Spleen (tissue), 11 donors: ENCODE results near the gene PVALEF. TPM values are rescaled to one million over a fixed set of nuclear protein-coding genes. Genes with fewer than 3 reads are reported as not detected.

ENCODE experiments used
- DNase-seq: peaks from one replicate; pipeline ENCODE4 v3.0.0-alpha.2; 2020
- H3K27ac ChIP-seq, 8 donors: fragments of 200-600 bp; sonication (generic) in 7 of 8; 1 replicate in 4 of 8; 2 replicates in 4 of 8; pipeline versions ENCODE4 v1.5.0 to v1.8.0; 2016 to 2021; ENCODE audit warnings: inconsistent platforms in 4 of 8, mild to moderate bottlenecking in 4 of 8, moderate library complexity in 1 of 8
- H3K27me3 ChIP-seq, 7 donors: fragments of 200-600 bp; sonication (generic) in 6 of 7; replicated peaks in 1 of 7; 1 replicate in 4 of 7; 2 replicates in 3 of 7; pipeline versions ENCODE4 v1.5.0 to v1.8.0; 2016 to 2021; ENCODE audit warnings: inconsistent platforms in 3 of 7, mild to moderate bottlenecking in 1 of 7
- H3K36me3 ChIP-seq, 6 donors: fragments of 200-600 bp; sonication (generic) in 5 of 6; 1 replicate in 4 of 6; 2 replicates in 2 of 6; pipeline versions ENCODE4 v1.5.0 to v1.8.0; 2016 to 2021; ENCODE audit warnings: inconsistent platforms in 2 of 6
- H3K4me1 ChIP-seq, 6 donors: fragments of 200-600 bp; sonication (generic) in 5 of 6; 1 replicate in 3 of 6; 2 replicates in 3 of 6; pipeline versions ENCODE4 v1.5.0 to v1.8.0; 2016 to 2021; ENCODE audit warnings: inconsistent platforms in 3 of 6
- H3K4me3 ChIP-seq, 8 donors: fragments of 200-600 bp; sonication (generic) in 7 of 8; 1 replicate in 4 of 8; 2 replicates in 4 of 8; pipeline versions ENCODE4 v1.5.0 to v1.8.0; 2016 to 2021; ENCODE audit warnings: inconsistent platforms in 4 of 8, mild to moderate bottlenecking in 4 of 8, moderate library complexity in 2 of 8
- H3K9me3 ChIP-seq, 8 donors: fragments of 200-600 bp; sonication (generic) in 7 of 8; 1 replicate in 4 of 8; 2 replicates in 4 of 8; pipeline versions ENCODE4 v1.5.0 to v1.8.0; 2016 to 2021; ENCODE audit warnings: inconsistent platforms in 4 of 8
- POLR2A ChIP-seq, 3 donors: fragments of 450-650 bp; IDR thresholded peaks; one replicate each; pipeline ENCODE4 v1.5.1; 2017; ENCODE audit warnings: antibody characterized with exemption in 3 of 3, mild to moderate bottlenecking in 1 of 3
- POLR2AphosphoS5 ChIP-seq, 3 donors: sonication (generic); formaldehyde crosslinking; IDR thresholded peaks; one replicate each; pipeline ENCODE4 v1.5.1; 2017; ENCODE audit warnings: antibody characterized with exemption in 3 of 3
- WGBS, 5 donors: extraction: QIAGEN DNeasy Blood & Tissue Kit in 3 of 5; methylation state at CpG; one replicate each; pipeline versions ENCODE4 v1.1.5 to v1.1.7; 2013 to 2018; 5-methylcytosine and 5-hydroxymethylcytosine counted together
- intact Hi-C: fragments of 100-400 bp; cut with DNase I; formaldehyde crosslinking; loops from one replicate; pipeline ENCODE4 v1.15.0; 2023; ENCODE audit warnings: low total_unique reads
- polyA plus RNA-seq, 3 donors: library from polyadenylated mRNA; stranded (reverse); fragments of 200-250 nt; gene quantifications; one replicate each; pipeline ENCODE4 v1.2.1, GENCODE V29; 2013
- total RNA-seq, 7 donors: library from RNA; depleted of rRNA in 3 of 7; stranded (reverse); fragments of >200 nt in 3 of 7; fragmentation: NEBNext Ultra II Directional in 4 of 7; extraction: Animal tissue kit (Norgen Biotek cat#: 25700) in 4 of 7; gene quantifications; one replicate each; pipeline versions ENCODE4 v1.1.0 to v1.2.1, GENCODE V29; 2016 to 2021
- TF ChIP-seq, protein P1 (sequence below), 11 experiments: fragments of 200-600 bp in 7 of 11; fragments of 450-650 bp in 4 of 11; sonication (generic) in 4 of 11; IDR thresholded peaks in 8 of 11; conservative IDR thresholded peaks in 3 of 11; 1 replicate in 7 of 11; 2 replicates in 4 of 11; pipeline versions ENCODE4 v1.4.0 to v1.8.0; 2016 to 2021; ENCODE audit warnings: antibody characterized with exemption in 11 of 11, inconsistent platforms in 4 of 11, mild to moderate bottlenecking in 1 of 11
- donor health status: healthy with polysubstance abuse.
- donor health status: DM: no; HTN: no; CAD: no; lungs with moderate emphysema.
- donor health status: DM: no; HTN: no; CAD: no.
- donor health status: Bipolar disorder and iron deficiency.
- donor health status: healthy.
- donor health status: DM: no; HTN: no; CAD: no.
- donor health status: DM: yes; HTN: yes; CAD: no.

PVALEF gene
- total and polyA plus RNA-seq, 10 donors = not detected

DNA sequence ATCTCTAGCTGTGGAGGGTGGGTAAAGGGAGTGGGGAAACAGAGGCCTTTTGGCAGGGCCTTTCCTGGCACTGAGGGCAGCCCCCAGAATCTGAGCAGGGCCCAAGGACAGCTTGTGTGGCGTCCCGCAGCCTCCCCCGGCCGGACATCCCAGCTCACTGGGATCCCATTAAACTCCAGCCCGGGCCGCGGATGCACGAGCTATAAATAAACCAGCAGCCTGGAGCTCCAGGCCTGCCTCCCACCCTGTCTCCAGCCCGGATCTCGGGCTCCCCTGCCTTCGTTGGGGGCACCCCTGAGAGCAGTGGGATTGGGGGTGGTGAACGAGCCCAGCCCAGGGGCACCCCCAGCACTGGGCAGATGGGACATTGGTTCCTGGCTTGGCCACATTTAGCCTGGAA lies 14.6 kb downstream of the PVALEF start:
- 59 to 78% (median 69%) methylated on average over 5 to 12 of the region's 12 CpGs for WGBS, 5 donors

DNA sequence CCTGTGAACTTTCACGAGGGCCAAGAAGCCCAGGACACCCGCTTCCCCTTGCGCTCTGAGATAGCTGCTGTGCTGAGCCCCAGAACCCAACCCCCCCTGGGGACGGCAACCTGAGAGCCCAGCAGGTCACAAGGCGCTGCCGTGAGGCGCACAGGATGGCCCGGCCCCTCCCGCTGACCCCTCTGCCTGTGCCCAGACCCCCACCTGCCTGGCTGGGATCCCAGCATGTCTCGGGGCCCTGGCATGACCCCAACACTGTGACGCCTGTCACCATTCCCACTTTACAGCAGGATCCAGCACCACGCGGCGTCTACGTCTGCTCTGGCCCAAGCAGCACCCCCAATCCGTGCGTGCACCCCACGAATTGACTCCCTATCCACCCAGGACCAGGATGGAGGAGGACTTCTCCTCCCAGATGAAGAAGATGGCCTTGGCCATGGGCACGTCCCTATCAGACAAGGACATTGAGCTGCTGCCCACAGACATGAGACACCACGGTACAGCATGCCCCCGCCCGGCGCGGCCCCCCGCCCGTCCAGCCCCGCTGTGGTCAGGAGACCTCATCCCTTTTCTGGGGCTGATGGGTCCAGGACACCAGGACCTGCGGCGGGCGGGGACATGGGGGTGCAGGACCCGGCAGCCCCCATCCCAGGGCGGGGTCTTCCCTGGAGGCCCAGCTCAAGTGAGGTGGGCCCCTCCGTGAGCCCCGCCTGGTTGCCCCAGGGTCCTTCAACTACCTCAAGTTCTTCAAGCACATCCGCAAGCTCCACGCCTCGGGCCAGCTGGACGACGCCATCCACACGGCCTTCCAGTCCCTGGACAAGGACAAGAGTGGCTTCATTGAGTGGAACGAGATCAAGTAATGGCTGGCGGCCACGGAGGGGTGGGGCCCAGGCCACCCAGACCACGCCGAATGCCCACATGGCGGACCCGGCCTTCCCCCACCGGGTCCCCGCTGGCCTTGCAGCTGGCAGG lies 15.8 kb downstream of the PVALEF start:
- WGBS, 5 donors = 90 to 92% (median 91%) methylated on average over 17 to 49 of the region's 49 CpGs
- DNase-seq = no peak

More for the DNA sequence above, 14.6 kb downstream of the PVALEF start:
- Histone ChIP-seq H3K27me3 (peaks cover 0 to 29% (median 0%) of the 10 kb centered on the region in 7 donors), H3K9me3 (peaks cover 0 to 10% (median 3%) of the 10 kb centered on the region in 8 donors), H3K4me3 (no peak overlapping the region), H3K36me3 (no peaks in the 10 kb centered on the region), H3K27ac (no peak overlapping the region), H3K4me1 (peaks cover 0 to 6% (median 0%) of the 10 kb centered on the region in 6 donors)
- TF ChIP-seq, protein P1, sequence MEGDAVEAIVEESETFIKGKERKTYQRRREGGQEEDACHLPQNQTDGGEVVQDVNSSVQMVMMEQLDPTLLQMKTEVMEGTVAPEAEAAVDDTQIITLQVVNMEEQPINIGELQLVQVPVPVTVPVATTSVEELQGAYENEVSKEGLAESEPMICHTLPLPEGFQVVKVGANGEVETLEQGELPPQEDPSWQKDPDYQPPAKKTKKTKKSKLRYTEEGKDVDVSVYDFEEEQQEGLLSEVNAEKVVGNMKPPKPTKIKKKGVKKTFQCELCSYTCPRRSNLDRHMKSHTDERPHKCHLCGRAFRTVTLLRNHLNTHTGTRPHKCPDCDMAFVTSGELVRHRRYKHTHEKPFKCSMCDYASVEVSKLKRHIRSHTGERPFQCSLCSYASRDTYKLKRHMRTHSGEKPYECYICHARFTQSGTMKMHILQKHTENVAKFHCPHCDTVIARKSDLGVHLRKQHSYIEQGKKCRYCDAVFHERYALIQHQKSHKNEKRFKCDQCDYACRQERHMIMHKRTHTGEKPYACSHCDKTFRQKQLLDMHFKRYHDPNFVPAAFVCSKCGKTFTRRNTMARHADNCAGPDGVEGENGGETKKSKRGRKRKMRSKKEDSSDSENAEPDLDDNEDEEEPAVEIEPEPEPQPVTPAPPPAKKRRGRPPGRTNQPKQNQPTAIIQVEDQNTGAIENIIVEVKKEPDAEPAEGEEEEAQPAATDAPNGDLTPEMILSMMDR (IDR thresholded peaks at IDR 0.05 in 8 of 11, conservative IDR thresholded peaks at IDR 0.05 in 3 of 11) = no peak
- TF ChIP-seq POLR2AphosphoS5 (IDR thresholded peaks at IDR 0.05) (no peak), POLR2A (IDR thresholded peaks at IDR 0.05) (no peak)
- no peak for DNase-seq
- intact Hi-C loops = no loop called here

DNA sequence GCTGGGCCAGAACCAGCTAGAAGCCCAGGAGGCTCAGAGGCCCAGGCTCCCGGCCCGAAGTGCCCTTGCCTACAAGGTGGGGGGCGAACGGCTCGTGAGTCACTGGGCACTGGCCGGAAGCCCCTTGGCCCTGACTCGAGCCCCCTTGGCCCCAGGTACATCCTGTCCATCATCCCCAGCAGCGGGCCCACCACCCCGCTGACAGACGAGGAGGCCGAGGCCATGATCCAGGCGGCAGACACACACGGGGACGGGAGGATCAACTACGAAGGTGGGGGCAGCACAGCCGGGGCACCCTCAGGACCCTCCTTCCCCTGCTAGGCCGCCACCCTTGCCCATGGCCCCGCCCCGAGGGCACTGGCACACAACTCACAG lies 16.5 kb downstream of the PVALEF start:
- no peaks in the 10 kb centered on the region for H3K9me3 ChIP-seq
- H3K4me1 ChIP-seq = peaks cover 0 to 6% (median 0%) of the 10 kb centered on the region in 6 donors
- TF ChIP-seq POLR2A (IDR thresholded peaks at IDR 0.05) (no peak), POLR2AphosphoS5 (IDR thresholded peaks at IDR 0.05) (no peak)
- TF ChIP-seq, protein P1 (IDR thresholded peaks at IDR 0.05 in 8 of 11, conservative IDR thresholded peaks at IDR 0.05 in 3 of 11) = no peak
- H3K4me3 ChIP-seq = no peak overlapping the region
- DNase-seq = no peak
- no peaks in the 10 kb centered on the region for H3K36me3 ChIP-seq
- peaks cover 0 to 29% (median 0%) of the 10 kb centered on the region in 7 donors for H3K27me3 ChIP-seq
- no peak overlapping the region for H3K27ac ChIP-seq
- 87 to 95% (median 90%) methylated on average over 11 to 19 of the region's 19 CpGs for WGBS, 5 donors
- intact Hi-C loops = no loop called here

More for the DNA sequence above, 15.8 kb downstream of the PVALEF start:
- intact Hi-C loops = no loop called here
- H3K4me3 ChIP-seq = no peak overlapping the region
- no peak overlapping the region for H3K27ac ChIP-seq
- no peaks in the 10 kb centered on the region for H3K9me3 ChIP-seq
- no peaks in the 10 kb centered on the region for H3K36me3 ChIP-seq
- H3K27me3 ChIP-seq = peaks cover 0 to 29% (median 0%) of the 10 kb centered on the region in 7 donors
- TF ChIP-seq, protein P1 (IDR thresholded peaks at IDR 0.05 in 8 of 11, conservative IDR thresholded peaks at IDR 0.05 in 3 of 11) = no peak
- H3K4me1 ChIP-seq = peaks cover 0 to 6% (median 0%) of the 10 kb centered on the region in 6 donors

DNA sequence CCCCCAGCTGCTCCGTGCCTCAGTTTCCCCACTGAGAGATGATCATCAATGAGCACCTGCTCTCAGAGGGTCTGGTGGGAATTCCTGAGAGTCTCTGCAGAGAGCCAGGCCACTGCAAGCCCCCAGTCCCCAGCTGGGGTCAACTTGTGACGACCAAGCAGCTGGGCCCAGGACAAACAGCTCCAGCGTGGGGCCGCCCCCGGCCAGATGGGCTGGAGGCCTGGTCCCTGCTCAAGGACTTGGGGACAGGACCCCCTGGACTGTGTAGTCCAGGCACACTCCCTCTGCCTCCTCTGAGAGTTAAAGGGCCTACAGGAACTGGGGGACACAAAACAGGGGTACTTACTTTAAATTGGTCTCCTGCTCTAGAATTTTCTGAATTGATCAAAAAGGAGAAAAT lies 17.3 kb downstream of the PVALEF start:
- Histone ChIP-seq H3K36me3 (no peaks in the 10 kb centered on the region), H3K4me3 (no peak overlapping the region), H3K27me3 (peaks cover 0 to 29% (median 0%) of the 10 kb centered on the region in 7 donors), H3K9me3 (no peaks in the 10 kb centered on the region), H3K27ac (no peak overlapping the region), H3K4me1 (peaks cover 0 to 6% (median 0%) of the 10 kb centered on the region in 6 donors)
- 83 to 92% (median 90%) methylated on average over 5 of the region's 5 CpGs; no CpG with 5 or more reads in 1 of the 5 donors for WGBS, 5 donors
- TF ChIP-seq, protein P1 (IDR thresholded peaks at IDR 0.05 in 8 of 11, conservative IDR thresholded peaks at IDR 0.05 in 3 of 11) = no peak
- TF ChIP-seq POLR2AphosphoS5 (IDR thresholded peaks at IDR 0.05) (no peak), POLR2A (IDR thresholded peaks at IDR 0.05) (no peak)
- intact Hi-C loops = no loop called here
- DNase-seq = no peak
